HFFc6 (cell line): ENCODE measurements around the gene APOBEC3B. TPM values are rescaled to one million over a fixed set of nuclear protein-coding genes. Genes with fewer than 3 reads are reported as not detected.
A peak's percentile ranks its signal among the peaks of the same experiment; 100 is the strongest.
"Not testable (repeated sequence)": the region's sequence is repeated elsewhere in the genome, so short reads cannot be mapped to it uniquely, and the experiment has no call there.

Experiments used
- DNase-seq: peaks from one replicate; pipeline ENCODE4 v3.0.0-alpha.2; 2018
- H3K27ac Mint-ChIP-seq: 2 replicates; pipeline ENCODE4 v1.8.0; 2020; ENCODE audit warnings: mild to moderate bottlenecking, mixed read lengths
- H3K27me3 Mint-ChIP-seq: 2 replicates; pipeline ENCODE4 v1.8.0; 2021; ENCODE audit warnings: mild to moderate bottlenecking, moderate library complexity, mixed read lengths; ENCODE audit not compliant: insufficient read depth
- H3K36me3 Mint-ChIP-seq: 2 replicates; pipeline ENCODE4 v1.8.0; 2021; ENCODE audit warnings: low read depth, mixed read lengths
- H3K4me1 Mint-ChIP-seq: 2 replicates; pipeline ENCODE4 v1.8.0; 2020; ENCODE audit warnings: low read depth, mixed read lengths
- H3K4me3 Mint-ChIP-seq: 2 replicates; pipeline ENCODE4 v1.8.0; 2020; ENCODE audit warnings: mild to moderate bottlenecking, moderate library complexity, mixed read lengths
- H3K9me3 Mint-ChIP-seq: 2 replicates; pipeline ENCODE4 v1.8.0; 2020; ENCODE audit warnings: mild to moderate bottlenecking, mixed read lengths
- total RNA-seq, 6 experiments: library from RNA; stranded (reverse); fragmentation: NEBNext Ultra II Directional; extraction: Animal tissue kit (Norgen Biotek cat#: 25700); gene quantifications; 2 replicates in 1 of 6; 3 replicates in 5 of 6; pipeline ENCODE4 v1.2.3, GENCODE V29; 2021
- TF ChIP-seq, protein P1 (sequence below): fragments of 200-600 bp; sonication (generic); IDR thresholded peaks from 2 replicates; pipeline ENCODE4 v1.5.0; 2021; ENCODE audit warnings: antibody characterized with exemption, mild to moderate bottlenecking

The APOBEC3B gene
- total RNA-seq, 6 experiments from 2014 or later, result 14.9 to 44.2 (median 39.4) TPM

DNA sequence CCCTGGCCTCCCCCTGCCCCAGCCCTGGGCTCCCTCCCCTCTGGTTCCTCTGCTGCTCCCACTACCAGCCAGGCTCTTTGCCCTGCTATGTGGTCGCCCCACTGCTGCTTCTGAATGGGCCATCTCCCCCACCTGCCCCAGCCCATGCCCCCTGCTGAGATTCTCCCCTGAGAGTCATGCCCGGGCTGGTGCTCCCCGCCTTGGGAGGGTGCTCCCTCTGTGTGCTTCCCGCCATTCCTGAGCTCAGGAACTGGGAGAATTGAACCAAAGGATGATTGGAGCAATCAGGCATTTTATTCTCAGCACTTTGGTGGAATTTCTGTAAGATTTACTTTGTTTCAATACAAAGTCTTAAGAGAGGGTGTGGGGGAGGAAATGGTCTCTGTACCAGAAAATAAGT is 45.6 kb downstream of the APOBEC3B start:
- Mint-ChIP-seq H3K4me3 (no peak overlapping the region), H3K9me3 (no peaks in the 10 kb centered on the region), H3K36me3 (no peaks in the 10 kb centered on the region), H3K4me1 (no peaks in the 10 kb centered on the region), H3K27ac (no peak overlapping the region), H3K27me3 (peaks cover 10% of the 10 kb centered on the region)
- DNase-seq, result no peak
- TF ChIP-seq, protein P1, sequence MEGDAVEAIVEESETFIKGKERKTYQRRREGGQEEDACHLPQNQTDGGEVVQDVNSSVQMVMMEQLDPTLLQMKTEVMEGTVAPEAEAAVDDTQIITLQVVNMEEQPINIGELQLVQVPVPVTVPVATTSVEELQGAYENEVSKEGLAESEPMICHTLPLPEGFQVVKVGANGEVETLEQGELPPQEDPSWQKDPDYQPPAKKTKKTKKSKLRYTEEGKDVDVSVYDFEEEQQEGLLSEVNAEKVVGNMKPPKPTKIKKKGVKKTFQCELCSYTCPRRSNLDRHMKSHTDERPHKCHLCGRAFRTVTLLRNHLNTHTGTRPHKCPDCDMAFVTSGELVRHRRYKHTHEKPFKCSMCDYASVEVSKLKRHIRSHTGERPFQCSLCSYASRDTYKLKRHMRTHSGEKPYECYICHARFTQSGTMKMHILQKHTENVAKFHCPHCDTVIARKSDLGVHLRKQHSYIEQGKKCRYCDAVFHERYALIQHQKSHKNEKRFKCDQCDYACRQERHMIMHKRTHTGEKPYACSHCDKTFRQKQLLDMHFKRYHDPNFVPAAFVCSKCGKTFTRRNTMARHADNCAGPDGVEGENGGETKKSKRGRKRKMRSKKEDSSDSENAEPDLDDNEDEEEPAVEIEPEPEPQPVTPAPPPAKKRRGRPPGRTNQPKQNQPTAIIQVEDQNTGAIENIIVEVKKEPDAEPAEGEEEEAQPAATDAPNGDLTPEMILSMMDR, result no peak

DNA sequence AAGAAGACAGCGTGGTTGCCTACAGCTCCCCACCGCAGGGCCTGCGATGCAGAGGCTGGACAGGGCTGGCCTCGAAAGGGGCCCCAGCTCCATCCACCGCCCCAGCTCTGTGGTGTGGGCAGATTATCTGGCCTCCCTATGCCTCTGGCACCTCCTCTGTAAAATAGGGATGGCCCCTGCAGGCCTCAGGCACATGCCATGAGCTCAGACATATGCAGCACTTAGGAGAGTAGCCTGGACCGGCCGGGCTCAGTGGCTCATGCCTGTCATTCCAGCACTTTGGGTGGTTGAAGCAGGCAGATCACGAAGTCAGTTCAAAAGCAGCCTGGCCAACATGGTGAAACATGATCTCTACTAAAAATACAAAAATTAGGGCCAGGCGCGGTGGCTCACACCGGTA is 46.1 kb downstream of the APOBEC3B start:
- no peak overlapping the region for H3K4me3 Mint-ChIP-seq
- H3K4me1 Mint-ChIP-seq, result no peaks in the 10 kb centered on the region
- peaks cover 12% of the 10 kb centered on the region for H3K27me3 Mint-ChIP-seq
- DNase-seq, result peak; percentile 19
- no peaks in the 10 kb centered on the region for H3K36me3 Mint-ChIP-seq
- H3K27ac Mint-ChIP-seq, result no peak overlapping the region
- no peaks in the 10 kb centered on the region for H3K9me3 Mint-ChIP-seq
- TF ChIP-seq, protein P1, result no peak

DNA sequence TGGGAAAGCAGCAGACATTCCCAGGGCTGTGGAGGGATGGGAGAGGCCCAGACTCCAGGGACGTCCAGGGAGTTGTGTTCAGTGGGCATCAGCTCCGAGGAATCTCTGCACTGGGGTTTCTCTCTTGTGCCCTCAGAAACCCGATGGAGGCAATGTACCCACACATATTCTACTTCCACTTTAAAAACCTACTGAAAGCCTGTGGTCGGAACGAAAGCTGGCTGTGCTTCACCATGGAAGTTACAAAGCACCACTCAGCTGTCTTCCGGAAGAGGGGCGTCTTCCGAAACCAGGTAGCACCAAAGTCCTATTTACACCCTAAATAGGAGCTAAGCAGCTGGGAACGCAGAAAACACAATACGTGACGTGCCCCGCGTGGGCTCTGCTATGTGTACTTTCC is 47.1 kb downstream of the APOBEC3B start:
- H3K27me3 Mint-ChIP-seq, result peaks cover 12% of the 10 kb centered on the region
- no peaks in the 10 kb centered on the region for H3K4me1 Mint-ChIP-seq
- no peak overlapping the region for H3K27ac Mint-ChIP-seq
- no peak for DNase-seq
- H3K9me3 Mint-ChIP-seq, result no peaks in the 10 kb centered on the region
- H3K36me3 Mint-ChIP-seq, result no peaks in the 10 kb centered on the region
- no peak overlapping the region for H3K4me3 Mint-ChIP-seq
- TF ChIP-seq, protein P1, result no peak

DNA sequence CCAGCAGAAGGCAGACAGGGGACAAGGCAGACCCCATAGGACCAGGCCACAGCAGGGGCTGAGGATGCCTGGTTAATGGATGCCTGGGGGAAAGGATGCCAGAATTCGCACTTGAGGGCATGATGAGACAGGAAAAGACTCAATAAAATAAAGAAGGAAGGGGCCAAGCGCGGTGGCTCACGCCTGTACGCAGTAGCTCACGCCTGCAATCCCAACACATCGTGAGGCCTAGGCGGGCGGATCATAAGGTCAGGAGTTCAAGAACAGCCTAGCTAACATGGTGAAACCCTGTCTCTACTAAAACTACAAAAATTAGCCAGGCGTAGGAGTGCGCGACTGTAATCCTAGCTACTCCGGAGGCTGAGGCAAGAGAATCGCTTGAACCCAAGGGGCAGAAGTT is 48.6 kb downstream of the APOBEC3B start:
- no peak overlapping the region for H3K27ac Mint-ChIP-seq
- TF ChIP-seq, protein P1, result no peak
- peaks cover 10% of the 10 kb centered on the region for H3K27me3 Mint-ChIP-seq
- H3K36me3 Mint-ChIP-seq, result no peaks in the 10 kb centered on the region
- no peak for DNase-seq
- H3K4me1 Mint-ChIP-seq, result no peaks in the 10 kb centered on the region
- H3K9me3 Mint-ChIP-seq, result no peaks in the 10 kb centered on the region
- H3K4me3 Mint-ChIP-seq, result no peak overlapping the region

DNA sequence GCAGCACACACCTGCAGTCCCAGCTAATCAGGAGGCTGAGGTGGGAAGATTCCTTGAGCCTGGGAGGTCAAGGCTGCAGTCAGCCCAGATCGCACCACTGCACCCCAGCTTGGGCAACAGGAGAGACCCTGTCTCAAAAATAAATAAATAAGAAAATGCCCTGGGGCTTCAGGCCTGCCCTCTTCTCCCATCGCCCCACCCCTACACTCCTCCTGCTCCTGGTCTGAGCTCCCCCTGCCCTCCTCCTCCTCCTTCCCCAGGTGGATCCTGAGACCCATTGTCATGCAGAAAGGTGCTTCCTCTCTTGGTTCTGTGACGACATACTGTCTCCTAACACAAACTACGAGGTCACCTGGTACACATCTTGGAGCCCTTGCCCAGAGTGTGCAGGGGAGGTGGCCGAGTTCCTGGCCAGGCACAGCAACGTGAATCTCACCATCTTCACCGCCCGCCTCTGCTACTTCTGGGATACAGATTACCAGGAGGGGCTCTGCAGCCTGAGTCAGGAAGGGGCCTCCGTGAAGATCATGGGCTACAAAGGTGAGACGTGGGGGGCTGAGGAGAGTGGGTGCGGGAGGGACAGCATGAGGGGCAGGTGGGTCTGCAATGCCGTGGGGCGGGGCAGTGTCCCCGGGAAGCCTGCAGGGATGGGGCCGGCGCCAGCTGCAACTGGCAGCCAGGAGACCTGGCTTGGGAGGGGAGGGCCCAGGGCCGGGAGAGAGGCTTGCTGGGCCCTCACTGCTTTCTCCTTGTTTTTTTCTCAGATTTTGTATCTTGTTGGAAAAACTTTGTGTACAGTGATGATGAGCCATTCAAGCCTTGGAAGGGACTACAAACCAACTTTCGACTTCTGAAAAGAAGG is 49.5 kb downstream of the APOBEC3B start:
- H3K36me3 Mint-ChIP-seq, H3K4me1 Mint-ChIP-seq, H3K4me3 Mint-ChIP-seq, H3K27ac Mint-ChIP-seq, H3K9me3 Mint-ChIP-seq, DNase-seq, H3K27me3 Mint-ChIP-seq: not testable (repeated sequence)

DNA sequence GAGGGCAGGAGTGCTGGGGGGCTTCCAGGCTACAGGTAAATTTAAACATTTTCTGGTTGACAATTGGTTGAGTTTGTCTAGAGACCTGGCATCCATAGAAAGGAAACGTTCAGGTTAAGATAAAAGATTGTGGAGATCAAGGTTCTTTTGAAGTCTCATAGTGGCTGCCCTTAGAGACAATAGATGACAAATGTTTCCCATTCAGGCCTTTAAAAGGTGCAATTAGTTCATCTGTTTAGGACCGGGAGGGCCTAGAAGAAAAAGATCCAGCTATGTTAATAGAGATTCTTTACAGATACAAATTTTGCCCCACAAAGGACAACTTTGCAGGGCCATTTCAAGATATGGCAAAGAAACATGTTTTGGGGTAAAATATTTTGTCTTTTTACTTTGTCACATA is 54.9 kb downstream of the APOBEC3B start:
- not testable (repeated sequence) for DNase-seq, H3K27ac Mint-ChIP-seq, H3K4me3 Mint-ChIP-seq, H3K36me3 Mint-ChIP-seq, H3K27me3 Mint-ChIP-seq, H3K9me3 Mint-ChIP-seq
- peaks cover 11% of the 10 kb centered on the region; the same call in 1 of the 2 replicates for H3K4me1 Mint-ChIP-seq
